Measurements from ENCODE around the gene STRADA. TPM values are rescaled to one million over a fixed set of nuclear protein-coding genes. Genes with fewer than 3 reads are reported as not detected.

Gene STRADA
- total RNA-seq, 1 experiment from 2014 or later: 33.4 TPM

GRCh38 chr17:63701456-63701820, 40.2 kb downstream of the STRADA start:
- no peak for DNase-seq
- Histone ChIP-seq H3K4me3 (ENCODE audit: insufficient read depth, low read depth, low read length) (peak overlapping the region; percentile 67), H3K36me3 (replicated peaks; ENCODE audit: control insufficient read depth, insufficient read depth, low read length) (peaks cover 5% of the 10 kb centered on the region), H3K27me3 (ENCODE audit: control insufficient read depth, insufficient read depth, low read length) (peaks cover 6% of the 10 kb centered on the region; the same call in 1 of the 2 replicates)

- peak; percentile 94 for DNase-seq
- H3K4me3 ChIP-seq (ENCODE audit: insufficient read depth, low read depth, low read length): peak overlapping the region; percentile 67
- H3K27me3 ChIP-seq (ENCODE audit: control insufficient read depth, insufficient read depth, low read length): peaks cover 6% of the 10 kb centered on the region; the same call in 1 of the 2 replicates
- peaks cover 5% of the 10 kb centered on the region for H3K36me3 ChIP-seq (replicated peaks; ENCODE audit: control insufficient read depth, insufficient read depth, low read length)
Observed at GRCh38 chr17:63700528-63701455, 40.8 kb downstream of the STRADA start.

GRCh38 chr17:63699638-63700527, 41.7 kb downstream of the STRADA start, which contains the start of gene LIMD2:
LIMD2 (minus strand) TSS chr17:63700125; CDS start chr17:63699298, 827 bp downstream.
- Histone ChIP-seq H3K27me3 (ENCODE audit: control insufficient read depth, insufficient read depth, low read length) (peaks cover 6% of the 10 kb centered on the region; the same call in 1 of the 2 replicates), H3K4me3 (ENCODE audit: insufficient read depth, low read depth, low read length) (peak within 1 kb of the TSS; percentile 67), H3K36me3 (replicated peaks; ENCODE audit: control insufficient read depth, insufficient read depth, low read length) (peaks cover 5% of the 10 kb centered on the region)
- peak; percentile 97 for DNase-seq

- Histone ChIP-seq H3K4me3 (ENCODE audit: insufficient read depth, low read depth, low read length) (peak overlapping the region; percentile 67), H3K27me3 (ENCODE audit: control insufficient read depth, insufficient read depth, low read length) (peaks cover 6% of the 10 kb centered on the region; the same call in 1 of the 2 replicates)
- peak; percentile 91 for DNase-seq
Observed at GRCh38 chr17:63698886-63699637, 42.5 kb downstream of the STRADA start.

GRCh38 chr17:63698381-63698885, 43.2 kb downstream of the STRADA start:
- H3K27me3 ChIP-seq (ENCODE audit: control insufficient read depth, insufficient read depth, low read length): peaks cover 6% of the 10 kb centered on the region; the same call in 1 of the 2 replicates
- peaks cover 3% of the 10 kb centered on the region for H3K36me3 ChIP-seq (replicated peaks; ENCODE audit: control insufficient read depth, insufficient read depth, low read length)
- peak; percentile 70 for DNase-seq
- H3K4me3 ChIP-seq (ENCODE audit: insufficient read depth, low read depth, low read length): peak overlapping the region; percentile 67

More at GRCh38 chr17:63698886-63699637, 42.5 kb downstream of the STRADA start:
- peaks cover 5% of the 10 kb centered on the region for H3K36me3 ChIP-seq (replicated peaks; ENCODE audit: control insufficient read depth, insufficient read depth, low read length)

- peaks cover 6% of the 10 kb centered on the region; the same call in 1 of the 2 replicates for H3K27me3 ChIP-seq (ENCODE audit: control insufficient read depth, insufficient read depth, low read length)
- peaks cover 4% of the 10 kb centered on the region for H3K36me3 ChIP-seq (replicated peaks; ENCODE audit: control insufficient read depth, insufficient read depth, low read length)
- DNase-seq: peak; percentile 88
- H3K4me3 ChIP-seq (ENCODE audit: insufficient read depth, low read depth, low read length): no peak overlapping the region
Observed at GRCh38 chr17:63697341-63698286, 44.0 kb downstream of the STRADA start.

GRCh38 chr17:63696381-63696961, 45.1 kb downstream of the STRADA start:
- DNase-seq: peak; percentile 89
- H3K27me3 ChIP-seq (ENCODE audit: control insufficient read depth, insufficient read depth, low read length): peaks cover 5% of the 10 kb centered on the region; the same call in 1 of the 2 replicates
- H3K4me3 ChIP-seq (ENCODE audit: insufficient read depth, low read depth, low read length): no peak overlapping the region
- peaks cover 6% of the 10 kb centered on the region for H3K36me3 ChIP-seq (replicated peaks; ENCODE audit: control insufficient read depth, insufficient read depth, low read length)

- H3K27me3 ChIP-seq (ENCODE audit: control insufficient read depth, insufficient read depth, low read length): no peaks in the 10 kb centered on the region
- peaks cover 8% of the 10 kb centered on the region for H3K36me3 ChIP-seq (replicated peaks; ENCODE audit: control insufficient read depth, insufficient read depth, low read length)
Observed at GRCh38 chr17:63695889-63696288, 45.7 kb downstream of the STRADA start.

GRCh38 chr17:63694950-63695773, 46.4 kb downstream of the STRADA start:
- Histone ChIP-seq H3K27me3 (ENCODE audit: control insufficient read depth, insufficient read depth, low read length) (no peaks in the 10 kb centered on the region), H3K36me3 (replicated peaks; ENCODE audit: control insufficient read depth, insufficient read depth, low read length) (peaks cover 15% of the 10 kb centered on the region), H3K4me3 (ENCODE audit: insufficient read depth, low read depth, low read length) (no peak overlapping the region)
- peak; percentile 37 for DNase-seq

More at GRCh38 chr17:63695889-63696288, 45.7 kb downstream of the STRADA start:
- no peak overlapping the region for H3K4me3 ChIP-seq (ENCODE audit: insufficient read depth, low read depth, low read length)
- no peak for DNase-seq

- H3K4me3 ChIP-seq (ENCODE audit: insufficient read depth, low read depth, low read length): no peak overlapping the region
- DNase-seq: peak; percentile 86
- no peaks in the 10 kb centered on the region for H3K27me3 ChIP-seq (ENCODE audit: control insufficient read depth, insufficient read depth, low read length)
- peaks cover 19% of the 10 kb centered on the region for H3K36me3 ChIP-seq (replicated peaks; ENCODE audit: control insufficient read depth, insufficient read depth, low read length)
Observed at GRCh38 chr17:63694229-63694949, 47.2 kb downstream of the STRADA start.

GRCh38 chr17:63693411-63694113, 48.0 kb downstream of the STRADA start:
- no peaks in the 10 kb centered on the region for H3K27me3 ChIP-seq (ENCODE audit: control insufficient read depth, insufficient read depth, low read length)
- H3K4me3 ChIP-seq (ENCODE audit: insufficient read depth, low read depth, low read length): no peak overlapping the region
- peak; percentile 42 for DNase-seq
- peaks cover 26% of the 10 kb centered on the region for H3K36me3 ChIP-seq (replicated peaks; ENCODE audit: control insufficient read depth, insufficient read depth, low read length)
